ENCODE data around the gene CCNL2. TPM values are rescaled to one million over a fixed set of nuclear protein-coding genes. Genes with fewer than 3 reads are reported as not detected.
A peak's percentile ranks its signal among the peaks of the same experiment; 100 is the strongest.

The CCNL2 gene
- polyA plus RNA-seq, 2 of the 4 experiments (the other 2 are of a cell fraction), result 85.5 to 111 TPM

DNA sequence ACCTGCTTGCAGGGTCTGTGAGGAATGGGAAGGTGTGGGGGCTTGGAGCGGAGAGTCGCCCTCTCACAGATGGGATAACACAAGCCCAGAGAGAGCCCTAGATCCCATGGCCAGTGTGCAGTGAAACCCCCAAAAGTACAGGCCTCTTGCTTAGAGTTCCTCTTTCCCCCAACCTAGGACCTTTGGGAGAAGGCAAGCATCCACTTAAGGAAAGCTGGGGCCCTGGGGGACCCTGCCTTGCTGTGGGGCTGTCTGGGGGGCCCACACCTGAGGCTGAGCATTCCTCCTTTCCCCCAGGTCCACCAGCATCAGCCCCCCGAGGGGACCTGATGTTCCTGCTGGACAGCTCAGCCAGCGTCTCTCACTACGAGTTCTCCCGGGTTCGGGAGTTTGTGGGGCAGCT is 37.5 kb upstream of the CCNL2 start (continued):
- TF ChIP-seq, protein P1, sequence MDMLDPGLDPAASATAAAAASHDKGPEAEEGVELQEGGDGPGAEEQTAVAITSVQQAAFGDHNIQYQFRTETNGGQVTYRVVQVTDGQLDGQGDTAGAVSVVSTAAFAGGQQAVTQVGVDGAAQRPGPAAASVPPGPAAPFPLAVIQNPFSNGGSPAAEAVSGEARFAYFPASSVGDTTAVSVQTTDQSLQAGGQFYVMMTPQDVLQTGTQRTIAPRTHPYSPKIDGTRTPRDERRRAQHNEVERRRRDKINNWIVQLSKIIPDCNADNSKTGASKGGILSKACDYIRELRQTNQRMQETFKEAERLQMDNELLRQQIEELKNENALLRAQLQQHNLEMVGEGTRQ (IDR thresholded peaks at IDR 0.05), result no peak
- no peak for TF ChIP-seq SREBF2 (IDR thresholded peaks at IDR 0.05)
- TF ChIP-seq FOSL2 (IDR thresholded peaks at IDR 0.05), result no peak
- no peak for TF ChIP-seq FOSL2 (CRISPR knock-in tag; IDR thresholded peaks at IDR 0.05)
- TF ChIP-seq ZSCAN20 (CRISPR knock-in tag; IDR thresholded peaks at IDR 0.05), result no peak
- TF ChIP-seq PHF8 (IDR thresholded peaks at IDR 0.05; ENCODE audit: borderline replicate concordance, low read depth), result no peak
- no peak for TF ChIP-seq CHD4 (IDR thresholded peaks at IDR 0.05; ENCODE audit: borderline replicate concordance)
- no peak for TF ChIP-seq RAD21 (conservative IDR thresholded peaks at IDR 0.05 in 1 of 2, IDR thresholded peaks at IDR 0.05 in 1 of 2)
- no peak for TF ChIP-seq CHD2 (IDR thresholded peaks at IDR 0.05; ENCODE audit: low read length, partially characterized antibody)

DNA sequence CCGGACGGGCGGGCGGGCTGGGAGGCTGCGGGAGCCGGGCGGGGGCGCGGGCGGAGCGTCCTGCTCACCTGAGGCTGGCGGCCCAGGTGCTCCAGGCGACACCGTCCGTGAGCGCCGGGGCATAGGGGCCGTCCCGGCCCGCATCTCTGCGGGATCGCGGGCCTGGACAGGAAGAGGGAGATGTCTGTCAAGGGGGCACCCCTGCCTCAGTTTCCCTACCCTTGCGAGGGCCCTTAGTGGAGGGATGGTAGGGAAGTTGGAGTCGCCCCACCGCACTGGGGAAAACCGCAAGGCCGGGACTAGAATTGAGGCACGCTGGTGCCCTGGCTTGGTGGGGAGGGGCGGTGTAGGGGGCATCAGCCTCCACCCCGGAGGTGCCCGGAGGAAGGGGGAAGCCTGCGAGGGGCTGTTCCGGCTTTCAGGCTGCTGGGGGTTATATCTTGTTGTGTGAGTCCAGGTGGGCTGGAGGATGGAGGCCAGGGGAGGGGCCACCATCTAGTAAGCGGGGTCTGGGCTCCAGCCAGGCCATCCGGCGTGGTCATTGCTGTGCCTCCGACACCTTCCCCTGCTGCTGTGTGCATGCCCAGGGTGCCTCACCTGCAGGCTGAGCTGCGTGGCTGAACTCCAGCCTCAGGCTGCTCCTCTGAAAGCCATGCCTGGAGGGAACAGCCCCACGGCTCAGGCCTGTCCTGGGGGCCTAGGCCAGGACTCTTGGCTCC is 36.9 kb upstream of the CCNL2 start:
- ChIA-PET POLR2A (no interaction called here), CTCF (interaction anchor here (0.9 to 8.5 kb wide), 2 partner anchors 34 to 66 kb away, joined by 3 to 162 read pairs; no protein-coding TSS in a partner anchor)
- 78% methylated on average over 7 of the region's 40 CpGs for WGBS (ENCODE audit: missing lambda C conversion rate)
- Histone ChIP-seq H3K4me2 (peak overlapping the region; percentile 98), H3K27ac (peak overlapping the region; percentile 74 to 94), H3K9me3 (no peaks in the 10 kb centered on the region), H3K4me3 (peak overlapping the region; percentile 67), H3K4me1 (peaks cover 51% of the 10 kb centered on the region)
- no peak for FAIRE-seq
- DNase-seq (ENCODE audit: low read depth in 1 of 2, low spot score in 1 of 2), result no peak
- no peak for ATAC-seq
- no peak for TF ChIP-seq GATA3 (IDR thresholded peaks at IDR 0.05; ENCODE audit: borderline replicate concordance)
- no peak for TF ChIP-seq JUNB (IDR thresholded peaks at IDR 0.05)
- no peak for TF ChIP-seq EHMT2 (IDR thresholded peaks at IDR 0.05; ENCODE audit: low read depth)
- TF ChIP-seq JUN (IDR thresholded peaks at IDR 0.05), result 0 out of 5 replicates have a peak, but pooled peaks of 1 of the 2 experiments have one; percentile 0
- TF ChIP-seq RNF2 (IDR thresholded peaks at IDR 0.05; ENCODE audit: borderline replicate concordance, low read depth), result no peak
- TF ChIP-seq, protein P2, sequence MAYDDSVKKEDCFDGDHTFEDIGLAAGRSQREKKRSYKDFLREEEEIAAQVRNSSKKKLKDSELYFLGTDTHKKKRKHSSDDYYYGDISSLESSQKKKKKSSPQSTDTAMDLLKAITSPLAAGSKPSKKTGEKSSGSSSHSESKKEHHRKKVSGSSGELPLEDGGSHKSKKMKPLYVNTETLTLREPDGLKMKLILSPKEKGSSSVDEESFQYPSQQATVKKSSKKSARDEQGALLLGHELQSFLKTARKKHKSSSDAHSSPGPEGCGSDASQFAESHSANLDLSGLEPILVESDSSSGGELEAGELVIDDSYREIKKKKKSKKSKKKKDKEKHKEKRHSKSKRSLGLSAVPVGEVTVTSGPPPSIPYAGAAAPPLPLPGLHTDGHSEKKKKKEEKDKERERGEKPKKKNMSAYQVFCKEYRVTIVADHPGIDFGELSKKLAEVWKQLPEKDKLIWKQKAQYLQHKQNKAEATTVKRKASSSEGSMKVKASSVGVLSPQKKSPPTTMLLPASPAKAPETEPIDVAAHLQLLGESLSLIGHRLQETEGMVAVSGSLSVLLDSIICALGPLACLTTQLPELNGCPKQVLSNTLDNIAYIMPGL (CRISPR knock-in tag; IDR thresholded peaks at IDR 0.05; ENCODE audit: borderline replicate concordance), result no peak
- TF ChIP-seq EP300 (IDR thresholded peaks at IDR 0.05), result no peak

DNA sequence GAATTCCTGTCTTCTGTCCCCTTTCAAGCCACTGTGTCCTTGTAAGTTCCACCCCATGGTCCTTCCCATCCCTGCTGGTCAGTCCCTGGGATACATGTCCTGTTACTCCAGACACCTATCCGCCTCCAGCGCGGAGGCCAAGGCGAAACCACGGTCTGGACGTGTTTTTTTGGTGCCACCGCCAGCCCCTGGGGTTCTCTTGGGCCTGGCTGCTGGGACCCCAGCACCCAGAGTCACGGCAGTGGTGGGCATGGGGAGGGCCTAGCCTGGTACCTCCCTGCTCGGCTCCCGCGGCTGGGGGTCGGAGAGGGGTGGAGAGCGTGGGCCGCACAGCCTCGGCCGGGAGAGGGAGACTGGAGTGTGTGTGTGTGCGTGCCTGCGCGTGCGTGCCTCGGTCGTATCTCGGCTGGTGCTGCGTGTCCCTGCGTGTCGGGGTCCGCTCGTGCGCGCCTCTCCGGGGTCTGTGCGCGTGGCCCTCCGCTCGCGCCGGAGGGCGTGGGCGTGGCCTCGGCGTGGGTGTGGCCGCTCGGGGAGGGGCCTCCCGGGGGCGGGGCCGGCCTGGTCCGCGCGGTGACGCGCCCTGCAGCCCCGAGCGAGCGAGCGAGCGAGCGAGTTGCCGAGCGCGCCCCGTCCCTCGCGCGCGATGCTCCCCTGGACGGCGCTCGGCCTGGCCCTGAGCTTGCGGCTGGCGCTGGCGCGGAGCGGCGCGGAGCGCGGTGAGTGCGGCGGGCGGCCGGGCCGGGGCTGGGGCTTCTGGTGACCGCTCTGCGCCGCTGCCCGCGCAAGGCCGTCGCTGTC is 36.2 kb upstream of the CCNL2 start, which contains the start of gene VWA1:
VWA1 (plus strand) TSS at position 585 of the 798 bp plus-strand sequence; CDS start at position 644, 59 bp downstream.
- TF ChIP-seq MYC (IDR thresholded peaks at IDR 0.05; ENCODE audit: borderline replicate concordance, low read length), result no peak
- TF ChIP-seq, protein P3, sequence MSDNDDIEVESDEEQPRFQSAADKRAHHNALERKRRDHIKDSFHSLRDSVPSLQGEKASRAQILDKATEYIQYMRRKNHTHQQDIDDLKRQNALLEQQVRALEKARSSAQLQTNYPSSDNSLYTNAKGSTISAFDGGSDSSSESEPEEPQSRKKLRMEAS (IDR thresholded peaks at IDR 0.05), result 0 out of 2 replicates have a peak, but pooled peaks have one; percentile 15
- TF ChIP-seq POLR2A (IDR thresholded peaks at IDR 0.05; ENCODE audit: low read length), result peak; percentile 41
- 0 out of 5 replicates have a peak, but pooled peaks of 1 of the 2 experiments have one; percentile 38 for TF ChIP-seq JUN (IDR thresholded peaks at IDR 0.05)
- no peaks in the 10 kb centered on the region for H3K9me3 ChIP-seq
- H3K4me3 ChIP-seq, result peak within 1 kb of the TSS; percentile 67
- FAIRE-seq (no peak), ATAC-seq (peak; percentile 39 to 40), DNase-seq (ENCODE audit: low read depth in 1 of 2, low spot score in 1 of 2) (peak in 1 of 2 experiments; percentile 48)
- CTCF ChIA-PET, result interaction anchor here (0.8 to 4.2 kb wide), 2 partner anchors 11 to 70 kb away, joined by 3 to 16 read pairs; no protein-coding TSS in a partner anchor
- POLR2A ChIA-PET, result no interaction called here
- H3K4me1 ChIP-seq, result peaks cover 53% of the 10 kb centered on the region
- peak within 1 kb of the TSS; percentile 74 to 94 for H3K27ac ChIP-seq
- H3K4me2 ChIP-seq, result peak within 1 kb of the TSS; percentile 98
- WGBS (ENCODE audit: missing lambda C conversion rate), result 39% methylated on average over 21 of the region's 89 CpGs
